Activated CD8-positive, alpha-beta T cell treated with anti-CD3 and anti-CD28 coated beads, Interleukin-2, amount 10 ng/mL, durations not matched to agents 7 days and 5 days (primary cell): ENCODE data around the gene GKAP1. TPM values are rescaled to one million over a fixed set of nuclear protein-coding genes. Genes with fewer than 3 reads are reported as not detected.
A peak's percentile ranks its signal among the peaks of the same experiment; 100 is the strongest.
"Not testable (repeated sequence)": the region's sequence is repeated elsewhere in the genome, so short reads cannot be mapped to it uniquely, and the experiment has no call there.

Experiments
- ATAC-seq: fragments of 150-1000 bp; cut with Tn5 transposase; one replicate; pipeline ENCODE4 v1.10.0; 2021; ENCODE audit warnings: moderate library complexity
- CTCF ChIA-PET: fragments of 350-600 bp; sonication (Branson Sonifier 250); formaldehyde crosslinking; loops from one replicate; lab custom pipeline; 2021; ENCODE audit warnings: antibody characterized with exemption; lab: Charles Lee
- POLR2A ChIA-PET: fragments of 350-600 bp; sonication (Branson Sonifier 250); formaldehyde crosslinking; loops from one replicate; lab custom pipeline; 2021; ENCODE audit warnings: antibody characterized with exemption; lab: Charles Lee
- DNase-seq: peaks from one replicate; pipeline ENCODE4 v3.0.0-alpha.2; 2020
- H3K27ac Mint-ChIP-seq: one replicate; pipeline ENCODE4 v1.8.0; 2021; ENCODE audit warnings: mild to moderate bottlenecking, mixed read lengths
- H3K27me3 Mint-ChIP-seq: one replicate; pipeline ENCODE4 v1.8.0; 2021; ENCODE audit warnings: low read depth, mixed read lengths
- H3K36me3 Mint-ChIP-seq: one replicate; pipeline ENCODE4 v1.8.0; 2021; ENCODE audit warnings: low read depth, mixed read lengths
- H3K4me1 Mint-ChIP-seq: one replicate; pipeline ENCODE4 v1.8.0; 2021; ENCODE audit warnings: low read depth, mixed read lengths
- H3K4me3 Mint-ChIP-seq: one replicate; pipeline ENCODE4 v1.8.0; 2021; ENCODE audit warnings: mild to moderate bottlenecking, mixed read lengths
- H3K9me3 Mint-ChIP-seq: one replicate; pipeline ENCODE4 v1.8.0; 2022; ENCODE audit warnings: mixed read lengths; ENCODE audit not compliant: insufficient read depth
- total RNA-seq, 2 experiments: library from RNA; stranded (reverse); gene quantifications; one replicate each; pipeline ENCODE4 v1.2.3, GENCODE V29; 2021

Gene GKAP1
- 1 to 10 TPM; 1.8 to 2.4 TPM for total RNA-seq

DNA sequence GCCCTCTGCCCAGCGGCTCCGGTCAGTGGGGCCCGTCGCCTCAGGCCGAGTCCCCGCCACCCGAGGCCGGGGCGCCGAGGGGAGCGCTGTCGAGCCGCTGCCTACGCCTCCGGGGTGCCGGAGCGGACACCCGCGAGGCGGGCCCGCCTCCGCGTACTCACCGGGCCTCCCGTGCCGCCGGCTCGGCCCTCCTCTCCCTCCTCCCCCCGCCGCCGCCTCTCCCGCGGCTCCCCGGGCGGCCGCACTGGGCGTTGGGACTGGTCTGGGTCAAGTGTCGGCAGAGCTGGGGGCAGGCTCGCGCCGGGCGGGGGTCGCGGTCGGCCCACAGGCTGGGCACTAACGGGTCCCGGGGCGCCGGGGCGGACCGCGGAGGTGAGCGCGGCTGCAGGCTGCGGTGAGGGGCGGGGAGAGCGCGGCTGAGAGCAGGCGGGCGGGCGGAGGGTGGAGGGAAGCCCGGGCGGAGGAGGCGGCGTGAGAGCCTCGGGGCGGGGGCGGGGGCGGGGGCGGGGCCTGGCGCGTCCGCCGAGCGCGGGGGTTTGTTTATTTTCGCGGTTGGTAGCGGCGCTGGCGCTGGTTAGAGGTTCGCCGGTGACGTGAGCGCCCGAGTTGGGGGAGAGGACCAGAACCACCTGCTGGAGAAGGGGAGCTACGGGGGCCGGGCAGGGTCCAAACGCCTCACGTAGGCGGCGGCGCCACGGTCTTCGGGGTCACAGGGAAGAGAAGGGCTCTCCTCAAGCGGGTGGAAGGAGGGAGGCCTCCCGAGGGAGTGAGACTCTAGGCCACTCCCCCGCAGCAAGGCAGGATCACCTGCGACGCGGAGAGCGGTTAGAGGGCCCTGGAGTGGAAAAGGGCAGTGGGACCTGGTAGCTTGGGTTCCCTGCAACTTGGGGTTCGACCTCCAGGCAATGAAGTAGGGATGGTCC lies at the start of gene GKAP1:
GKAP1 (minus strand) TSS at position 414 of the 923 bp plus-strand sequence. CDS start 11,252 bp downstream, outside the sequence.
- POLR2A ChIA-PET, CTCF ChIA-PET, H3K27me3 Mint-ChIP-seq, H3K4me1 Mint-ChIP-seq, H3K36me3 Mint-ChIP-seq, H3K9me3 Mint-ChIP-seq: not testable (repeated sequence)
- peak within 1 kb of the TSS; percentile 71 for H3K27ac Mint-ChIP-seq
- ATAC-seq (peak; percentile 90), DNase-seq (peak; percentile 79)
- H3K4me3 Mint-ChIP-seq: peak within 1 kb of the TSS; percentile 73

DNA sequence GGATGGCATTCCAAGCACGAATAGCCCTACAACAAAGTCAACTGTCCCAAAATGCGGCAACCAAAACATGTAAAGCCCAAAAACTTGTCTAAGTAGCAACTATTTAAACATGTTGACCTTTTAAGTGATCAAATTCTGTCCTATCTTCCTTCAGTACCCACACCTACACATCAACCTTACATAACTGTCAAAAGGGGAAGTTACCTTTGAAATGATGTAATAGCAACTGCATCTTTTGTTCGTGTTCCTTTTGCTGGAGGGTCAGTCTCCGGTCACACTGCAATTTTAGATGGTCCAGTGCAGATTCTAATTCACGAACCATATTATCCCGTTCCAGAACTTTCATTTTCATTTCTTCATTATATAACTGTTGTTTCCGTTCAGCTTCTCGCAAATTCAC lies 32.3 kb upstream of the GKAP1 start:
- H3K4me3 Mint-ChIP-seq, CTCF ChIA-PET, H3K9me3 Mint-ChIP-seq, H3K27ac Mint-ChIP-seq, H3K36me3 Mint-ChIP-seq, ATAC-seq, H3K4me1 Mint-ChIP-seq, POLR2A ChIA-PET, DNase-seq, H3K27me3 Mint-ChIP-seq: not testable (repeated sequence)

DNA sequence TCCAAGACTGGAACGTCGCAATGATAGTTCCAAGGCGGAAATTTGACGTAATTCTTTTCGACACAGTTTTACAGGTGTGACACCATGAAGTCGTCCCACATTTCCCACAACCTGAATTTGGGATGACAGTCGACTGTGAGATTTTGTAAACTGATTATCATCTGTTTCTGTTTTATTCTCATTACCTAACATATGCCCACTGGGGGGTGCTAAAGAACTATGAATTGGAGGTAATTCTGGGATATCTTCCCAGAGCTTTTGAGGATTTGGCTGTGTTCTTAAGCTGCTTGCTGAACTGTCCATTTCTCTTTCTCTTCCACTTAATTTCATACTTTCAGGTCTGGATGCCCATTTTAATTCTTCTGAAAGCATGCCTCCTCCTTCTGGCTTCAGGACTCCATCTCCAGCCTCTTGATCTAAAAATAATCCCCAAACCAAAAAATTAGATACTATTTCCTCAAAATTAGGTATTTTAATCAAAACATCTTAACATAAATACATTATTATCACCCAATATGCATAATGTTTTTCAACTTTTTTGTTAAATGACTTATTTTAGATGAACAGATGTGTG lies 19.6 kb upstream of the GKAP1 start:
- H3K27me3 Mint-ChIP-seq, H3K36me3 Mint-ChIP-seq, H3K27ac Mint-ChIP-seq, CTCF ChIA-PET, DNase-seq, H3K4me1 Mint-ChIP-seq, H3K9me3 Mint-ChIP-seq, ATAC-seq, POLR2A ChIA-PET, H3K4me3 Mint-ChIP-seq: not testable (repeated sequence)

DNA sequence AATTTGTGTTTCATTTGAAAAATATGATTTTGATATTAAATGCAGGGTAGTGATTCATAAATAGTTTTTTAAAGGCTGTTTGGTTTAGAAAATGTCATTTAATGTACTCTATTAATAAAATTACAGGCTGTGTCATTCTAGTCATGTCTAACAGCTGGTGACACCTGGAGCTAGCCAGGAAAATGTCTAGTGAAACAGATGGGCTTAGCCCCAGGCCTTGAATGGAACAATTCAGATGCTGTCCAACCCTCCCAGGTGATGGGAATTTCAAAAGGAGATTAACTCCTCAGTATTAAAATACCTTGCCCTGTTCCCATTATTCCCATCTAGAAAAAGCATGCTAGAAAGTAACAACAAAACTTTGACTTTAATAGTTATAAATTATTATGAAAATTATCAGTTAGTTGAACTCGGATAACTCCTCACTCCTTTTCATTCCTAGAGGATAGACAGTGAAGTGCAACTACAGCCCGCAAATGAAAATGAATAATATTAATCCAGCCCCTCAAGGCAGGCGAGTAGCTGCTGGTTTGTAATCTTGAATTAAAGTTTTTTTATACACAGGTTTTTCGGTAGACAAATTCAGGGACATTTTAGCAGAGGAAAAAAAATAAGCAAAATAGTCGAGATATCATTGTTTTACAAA lies 13.0 kb upstream of the GKAP1 start:
- H3K4me1 Mint-ChIP-seq, H3K4me3 Mint-ChIP-seq, H3K36me3 Mint-ChIP-seq, CTCF ChIA-PET, ATAC-seq, H3K27me3 Mint-ChIP-seq, DNase-seq, POLR2A ChIA-PET, H3K9me3 Mint-ChIP-seq, H3K27ac Mint-ChIP-seq: not testable (repeated sequence)

DNA sequence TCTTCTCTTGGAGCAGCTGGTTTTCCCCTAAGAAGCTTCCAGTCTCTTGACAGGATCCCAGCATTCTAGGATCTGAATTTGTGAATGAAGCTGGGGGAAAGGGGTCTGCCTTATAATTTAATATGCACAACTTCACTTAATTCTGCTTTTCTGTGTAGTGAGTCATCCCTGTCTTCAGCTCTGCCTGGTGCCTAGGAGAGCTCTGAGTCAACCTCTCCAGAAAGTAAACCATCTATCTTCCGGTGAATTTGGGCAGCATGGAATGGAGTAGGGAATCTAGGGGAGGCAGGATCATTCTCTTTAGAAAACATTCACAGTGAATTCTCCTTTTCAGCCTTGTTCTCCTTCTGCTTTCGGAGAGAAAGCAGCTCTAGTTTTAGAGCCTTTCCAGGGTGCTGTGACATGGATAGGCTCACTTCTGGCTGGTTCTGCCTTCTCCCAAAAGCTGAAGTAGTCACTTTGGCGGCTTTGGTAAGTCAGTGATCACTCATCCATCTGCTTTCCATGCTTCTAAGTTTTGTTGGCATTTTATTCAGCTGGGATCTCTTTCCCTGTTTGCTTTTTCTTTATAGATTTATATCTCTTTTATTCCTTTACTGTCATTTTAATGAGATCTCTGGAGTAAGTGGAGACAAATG lies 7.5 kb upstream of the GKAP1 start:
- POLR2A ChIA-PET, DNase-seq, H3K4me3 Mint-ChIP-seq, H3K4me1 Mint-ChIP-seq, H3K9me3 Mint-ChIP-seq, H3K36me3 Mint-ChIP-seq, H3K27ac Mint-ChIP-seq, CTCF ChIA-PET, ATAC-seq: not testable (repeated sequence)
- peaks cover 10% of the 10 kb centered on the region for H3K27me3 Mint-ChIP-seq

DNA sequence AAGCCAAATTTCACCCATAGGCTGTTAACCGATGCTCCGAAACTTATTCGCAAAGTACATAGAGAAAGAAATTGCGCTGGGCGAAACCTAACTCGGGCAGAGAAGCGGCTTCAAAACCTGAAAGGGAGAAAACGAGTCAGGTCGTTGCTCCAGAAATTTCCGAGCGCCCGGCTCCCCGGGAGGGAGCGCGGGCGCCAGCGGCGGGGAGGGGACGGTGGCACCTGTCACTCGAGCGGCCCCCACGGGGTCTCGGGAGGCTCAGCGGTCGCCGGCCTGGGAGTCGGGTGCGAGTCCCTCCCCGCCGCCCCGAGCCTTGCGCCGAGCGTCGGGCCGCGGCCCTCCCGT lies 586 bp downstream of the GKAP1 start:
- ATAC-seq, H3K36me3 Mint-ChIP-seq, H3K27ac Mint-ChIP-seq, CTCF ChIA-PET, H3K4me1 Mint-ChIP-seq, H3K9me3 Mint-ChIP-seq, H3K27me3 Mint-ChIP-seq: not testable (repeated sequence)
- peak; percentile 40 for DNase-seq
- POLR2A ChIA-PET: interaction anchor here (1.4 kb wide), 1 partner anchor 109 kb away, joined by 3 read pairs; the partner anchor contains the start of gene UBQLN1
- H3K4me3 Mint-ChIP-seq: peak overlapping the region; percentile 73

DNA sequence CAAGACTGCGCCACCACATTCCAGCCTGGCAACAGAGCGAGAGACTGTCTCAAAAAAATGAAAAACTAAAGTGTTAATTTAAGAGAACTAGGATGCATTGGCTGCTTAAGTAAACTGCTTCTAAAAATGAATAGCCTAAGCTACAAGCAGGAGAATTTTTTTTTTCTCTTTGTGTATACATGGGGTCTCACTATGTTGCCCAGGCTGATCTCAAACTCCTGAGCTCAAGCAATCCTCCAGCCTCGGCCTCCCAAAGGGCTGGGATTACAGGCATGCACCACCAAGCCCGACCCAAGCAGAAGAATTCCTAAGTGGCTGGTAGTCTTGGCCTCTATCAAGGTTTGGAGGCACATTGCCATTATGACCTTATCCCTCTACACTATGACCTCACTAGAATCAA lies 2.4 kb downstream of the GKAP1 start:
- POLR2A ChIA-PET, H3K27me3 Mint-ChIP-seq, H3K27ac Mint-ChIP-seq, H3K4me3 Mint-ChIP-seq, H3K9me3 Mint-ChIP-seq, ATAC-seq, H3K36me3 Mint-ChIP-seq, CTCF ChIA-PET, DNase-seq, H3K4me1 Mint-ChIP-seq: not testable (repeated sequence)

DNA sequence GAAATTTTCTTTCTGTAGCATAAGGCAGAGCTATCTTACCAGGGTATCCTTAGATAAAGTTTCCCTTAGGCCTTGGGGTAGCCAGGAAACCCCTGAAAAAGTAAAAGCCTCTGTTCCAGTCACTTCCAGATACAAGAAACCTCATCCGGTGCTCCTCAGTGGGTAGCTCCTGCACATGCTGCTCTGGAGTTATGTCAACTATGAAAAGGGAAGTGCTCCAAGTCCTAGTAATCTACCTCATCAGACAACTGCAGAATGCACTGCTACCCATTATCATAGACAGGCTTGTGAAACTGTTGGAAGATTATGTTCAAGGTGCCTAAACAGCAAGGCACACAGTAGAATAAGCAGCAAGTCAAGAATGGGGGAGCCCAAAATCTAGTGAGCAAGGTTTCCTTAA lies 8.4 kb downstream of the GKAP1 start:
- CTCF ChIA-PET, ATAC-seq, H3K27me3 Mint-ChIP-seq, H3K36me3 Mint-ChIP-seq, H3K4me1 Mint-ChIP-seq, DNase-seq, H3K4me3 Mint-ChIP-seq, H3K27ac Mint-ChIP-seq, POLR2A ChIA-PET, H3K9me3 Mint-ChIP-seq: not testable (repeated sequence)

DNA sequence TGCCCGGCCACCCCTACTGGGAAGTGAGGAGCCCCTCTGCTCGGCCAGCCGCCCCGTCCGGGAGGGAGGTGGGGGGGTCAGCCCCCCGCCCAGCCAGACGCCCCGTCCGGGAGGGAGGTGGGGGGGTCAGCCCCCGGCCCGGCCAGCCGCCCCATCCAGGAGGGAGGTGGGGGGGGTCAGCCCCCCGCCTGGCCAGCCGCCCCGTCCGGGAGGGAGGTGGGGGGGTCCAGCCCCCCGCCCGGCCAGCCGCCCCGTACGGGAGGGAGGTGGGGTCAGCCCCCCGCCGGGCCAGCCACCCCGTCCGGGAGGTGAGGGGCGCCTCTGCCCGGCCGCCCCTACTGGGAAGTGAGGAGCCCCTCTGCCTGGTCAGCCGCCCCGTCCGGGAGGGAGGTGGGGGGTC lies 13.1 kb downstream of the GKAP1 start:
- POLR2A ChIA-PET, H3K4me3 Mint-ChIP-seq, H3K9me3 Mint-ChIP-seq, CTCF ChIA-PET, H3K27me3 Mint-ChIP-seq, H3K27ac Mint-ChIP-seq, H3K36me3 Mint-ChIP-seq, ATAC-seq, DNase-seq, H3K4me1 Mint-ChIP-seq: not testable (repeated sequence)

DNA sequence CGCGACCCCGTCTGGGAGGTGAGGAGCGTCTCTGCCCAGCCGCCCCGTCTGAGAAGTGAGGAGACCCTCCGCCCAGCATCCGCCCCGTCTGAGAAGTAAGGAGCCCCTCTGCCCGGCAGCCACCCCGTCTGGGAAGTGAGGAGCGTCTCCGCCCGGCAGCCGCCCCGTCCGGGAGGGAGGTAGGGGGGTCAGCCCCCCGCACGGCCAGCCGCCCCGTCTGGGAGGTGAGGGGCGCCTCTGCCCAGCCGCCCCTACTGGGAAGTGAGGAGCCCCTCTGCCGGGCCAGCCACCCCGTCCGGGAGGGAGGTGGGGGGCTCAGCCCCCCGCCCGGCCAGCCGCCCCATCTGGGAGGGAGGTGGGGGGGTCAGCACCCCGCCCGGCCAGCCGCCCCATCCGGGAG lies 13.6 kb downstream of the GKAP1 start:
- H3K27ac Mint-ChIP-seq, H3K27me3 Mint-ChIP-seq, H3K9me3 Mint-ChIP-seq, DNase-seq, H3K4me1 Mint-ChIP-seq, POLR2A ChIA-PET, ATAC-seq, H3K36me3 Mint-ChIP-seq, H3K4me3 Mint-ChIP-seq, CTCF ChIA-PET: not testable (repeated sequence)

DNA sequence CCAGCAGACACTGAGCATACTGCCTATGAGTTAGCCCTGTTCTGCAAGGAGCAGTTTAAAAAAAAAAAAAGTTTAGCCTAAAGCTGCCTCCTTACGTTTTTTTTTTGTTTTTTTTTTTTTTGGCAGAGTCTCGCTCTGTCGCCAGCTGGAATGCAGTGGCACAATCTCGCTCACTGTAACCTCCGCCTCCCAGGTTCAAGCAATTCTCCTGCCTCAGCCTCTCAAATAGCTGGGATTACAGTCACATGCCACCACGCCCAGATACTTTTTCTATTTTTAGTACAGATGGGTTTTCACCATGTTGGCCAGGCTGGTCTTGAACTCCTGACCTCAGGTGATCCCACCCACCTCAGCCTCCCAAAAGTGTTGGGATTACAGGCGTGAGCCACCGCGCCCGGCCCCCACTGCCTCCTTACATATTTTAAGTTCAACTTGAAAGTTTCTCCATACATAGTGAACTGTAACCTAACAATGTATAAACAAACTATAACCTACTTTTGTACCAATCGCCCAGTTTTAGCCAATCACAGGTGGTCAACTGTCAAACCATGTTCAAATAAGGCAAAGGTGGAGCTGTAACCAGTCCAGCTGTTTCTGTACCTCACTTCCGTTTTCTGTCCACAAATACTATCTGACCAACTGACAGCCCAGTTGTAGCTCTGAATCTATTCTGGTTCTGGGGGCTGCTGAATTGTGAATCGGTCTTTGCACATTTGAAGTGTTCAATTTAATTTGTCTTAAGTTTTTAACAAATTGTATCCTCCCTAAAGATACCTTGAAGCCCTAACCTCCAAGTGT lies 17.1 kb downstream of the GKAP1 start:
- no peaks in the 10 kb centered on the region for H3K9me3 Mint-ChIP-seq
- peaks cover 3% of the 10 kb centered on the region for H3K36me3 Mint-ChIP-seq
- DNase-seq: no peak
- ChIA-PET POLR2A (no interaction called here), CTCF (no interaction called here)
- H3K4me3 Mint-ChIP-seq: no peak overlapping the region
- no peaks in the 10 kb centered on the region for H3K4me1 Mint-ChIP-seq
- ATAC-seq: no peak
- H3K27me3 Mint-ChIP-seq: no peaks in the 10 kb centered on the region
- H3K27ac Mint-ChIP-seq: no peak overlapping the region
